Stimulated activated CD4-positive, alpha-beta T cell treated with anti-CD3 and anti-CD28 coated beads, Interleukin-15, amount 100 ng/mL, for 1 hour (primary cell): ENCODE measurements around the gene CACNA1A.
"Not testable (repeated sequence)": the region's sequence is repeated elsewhere in the genome, so short reads cannot be mapped to it uniquely, and the experiment has no call there.

ENCODE experiments used
- DNase-seq, 2 donors: peaks; one replicate each; pipeline ENCODE4 v3.0.0-alpha.2; 2020; ENCODE audit warnings: low read depth in 1 of 2, low spot score in 1 of 2

The CACNA1A gene

GRCh38 chr19:13506471-13506820 lies at the start of gene CACNA1A:
Gene CACNA1A, minus strand, starts transcription at chr19:13506479. Its CDS starts 255 bp downstream, at chr19:13506224.
- DNase-seq = no peak

GRCh38 chr19:13554506-13555240 lies 48.4 kb upstream of the CACNA1A start:
- DNase-seq = no peak

- DNase-seq = no peak
Measured at GRCh38 chr19:13553880-13554400, 47.7 kb upstream of the CACNA1A start.

GRCh38 chr19:13548131-13548530 lies 41.9 kb upstream of the CACNA1A start:
- DNase-seq = no peak

- DNase-seq = no peak
Measured at GRCh38 chr19:13547102-13547501, 40.8 kb upstream of the CACNA1A start.

GRCh38 chr19:13544423-13544822 lies 38.1 kb upstream of the CACNA1A start:
- DNase-seq = no peak

- DNase-seq = no peak
Measured at GRCh38 chr19:13541554-13541953, 35.3 kb upstream of the CACNA1A start.

GRCh38 chr19:13539332-13539731 lies 33.1 kb upstream of the CACNA1A start:
- no peak for DNase-seq

- no peak for DNase-seq
Measured at GRCh38 chr19:13538601-13539253, 32.4 kb upstream of the CACNA1A start.

- no peak for DNase-seq
Measured at GRCh38 chr19:13537454-13537853, 31.2 kb upstream of the CACNA1A start.

GRCh38 chr19:13530720-13531119 lies 24.4 kb upstream of the CACNA1A start:
- no peak for DNase-seq

- DNase-seq = not testable (repeated sequence)
Measured at GRCh38 chr19:13529721-13530120, 23.4 kb upstream of the CACNA1A start.

- no peak for DNase-seq
Measured at GRCh38 chr19:13526552-13526951, 20.3 kb upstream of the CACNA1A start.

GRCh38 chr19:13521066-13521465 lies 14.8 kb upstream of the CACNA1A start:
- no peak for DNase-seq

- no peak for DNase-seq
Measured at GRCh38 chr19:13511947-13512346, 5.7 kb upstream of the CACNA1A start.

GRCh38 chr19:13507053-13507611 lies 853 bp upstream of the CACNA1A start:
- no peak for DNase-seq

GRCh38 chr19:13505761-13506470 lies 363 bp downstream of the CACNA1A start:
- DNase-seq = no peak

- DNase-seq = no peak
Measured at GRCh38 chr19:13505164-13505695, 1.0 kb downstream of the CACNA1A start.

GRCh38 chr19:13503570-13504235 lies 2.6 kb downstream of the CACNA1A start:
- no peak for DNase-seq

GRCh38 chr19:13502231-13502630 lies 4.0 kb downstream of the CACNA1A start:
- no peak for DNase-seq

GRCh38 chr19:13499692-13500091 lies 6.6 kb downstream of the CACNA1A start:
- DNase-seq = no peak
